ENCODE measurements around the gene ARHGAP44.

DNA sequence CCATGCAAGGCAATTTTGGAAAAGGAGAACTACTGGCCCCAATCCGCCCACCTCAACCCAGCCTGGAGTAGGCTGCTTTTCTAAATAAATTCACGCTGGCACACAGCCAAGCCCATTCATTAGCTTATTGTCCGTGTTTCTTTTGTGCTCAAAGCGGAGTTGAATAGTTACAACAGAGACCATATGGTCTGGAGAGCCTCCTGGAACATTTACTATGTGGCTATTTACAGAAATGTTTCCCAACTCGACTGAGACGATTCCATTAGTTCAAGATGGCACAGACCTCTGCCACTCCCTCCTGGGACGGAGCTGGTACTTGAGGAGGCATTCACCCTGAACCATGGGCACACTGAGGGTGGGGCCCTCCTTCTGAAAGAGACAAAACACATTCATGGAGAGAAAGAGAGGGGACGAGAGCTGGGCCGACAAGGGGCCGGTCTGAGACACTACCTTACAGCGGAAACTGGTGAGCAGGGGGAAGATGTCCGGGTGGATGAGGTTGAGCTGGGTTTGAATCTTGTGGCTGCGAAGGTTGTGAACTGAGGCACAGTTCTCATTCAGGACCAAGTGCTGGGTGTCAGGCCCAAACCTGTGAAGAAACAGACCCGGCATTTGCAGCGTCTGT is 212.8 kb downstream of the ARHGAP44 start:
- TF ChIP-seq POLR2A (IDR thresholded peaks at IDR 0.05; ENCODE audit: low read depth, low read length) (no peak; the same call in 1 of the 2 replicates), POLR2AphosphoS5 (IDR thresholded peaks at IDR 0.05; ENCODE audit: low read depth, low read length) (no peak), TAF1 (IDR thresholded peaks at IDR 0.05; ENCODE audit: borderline replicate concordance, low read depth, low read length) (no peak)
